Anterior cingulate cortex (tissue), 58 donors: ENCODE results near the gene LPIN2.
"Not testable (repeated sequence)": the region's sequence is repeated elsewhere in the genome, so short reads cannot be mapped to it uniquely, and the experiment has no call there.

Source experiments
- DNase-seq, 58 donors: peaks; one replicate each; lab custom pipeline; 2025; lab: John Stamatoyannopoulos, UW

The LPIN2 gene

GRCh38 chr18:3013024-3013804 lies at the start of gene LPIN2:
TSS of gene LPIN2 (minus strand) at chr18:3013144. CDS start at chr18:2960840, 52,304 bp downstream.
- peak; percentile 36 to 97 (median 90) for DNase-seq

- no peak for DNase-seq
Observed at GRCh38 chr18:3061581-3062312, 48.8 kb upstream of the LPIN2 start.

GRCh38 chr18:3060667-3061580 lies 48.0 kb upstream of the LPIN2 start:
- DNase-seq = no peak

- DNase-seq = no peak
Observed at GRCh38 chr18:3059272-3059671, 46.3 kb upstream of the LPIN2 start.

- no peak for DNase-seq
Observed at GRCh38 chr18:3058328-3059191, 45.6 kb upstream of the LPIN2 start.

- DNase-seq = no peak
Observed at GRCh38 chr18:3057526-3057925, 44.6 kb upstream of the LPIN2 start.

- DNase-seq = no peak
Observed at GRCh38 chr18:3056311-3056710, 43.4 kb upstream of the LPIN2 start.

GRCh38 chr18:3055816-3056215 lies 42.9 kb upstream of the LPIN2 start:
- DNase-seq = no peak

GRCh38 chr18:3055186-3055728 lies 42.3 kb upstream of the LPIN2 start:
- DNase-seq = no peak

- no peak for DNase-seq
Observed at GRCh38 chr18:3054780-3055179, 41.8 kb upstream of the LPIN2 start.

- no peak for DNase-seq
Observed at GRCh38 chr18:3054214-3054613, 41.3 kb upstream of the LPIN2 start.

- no peak for DNase-seq
Observed at GRCh38 chr18:3053081-3053480, 40.1 kb upstream of the LPIN2 start.

- no peak for DNase-seq
Observed at GRCh38 chr18:3052411-3052758, 39.4 kb upstream of the LPIN2 start.

- DNase-seq = no peak
Observed at GRCh38 chr18:3051718-3052410, 38.9 kb upstream of the LPIN2 start.

- not testable (repeated sequence) for DNase-seq
Observed at GRCh38 chr18:3049897-3050454, 37.0 kb upstream of the LPIN2 start.

- DNase-seq = no peak
Observed at GRCh38 chr18:3048820-3049349, 35.9 kb upstream of the LPIN2 start.

GRCh38 chr18:3048121-3048520 lies 35.2 kb upstream of the LPIN2 start:
- peak in 9 of 58 donors; percentile 4 to 44 (median 11) for DNase-seq

- DNase-seq = no peak
Observed at GRCh38 chr18:3046216-3046808, 33.4 kb upstream of the LPIN2 start.
